Activated CD4-positive, CD25-positive, alpha-beta regulatory T cell (primary cell): ENCODE data around the gene ILDR2.

Source experiments
- DNase-seq, 4 experiments: peaks; one replicate each; lab custom pipeline; 2025; lab: John Stamatoyannopoulos, UW

ILDR2 gene

DNA sequence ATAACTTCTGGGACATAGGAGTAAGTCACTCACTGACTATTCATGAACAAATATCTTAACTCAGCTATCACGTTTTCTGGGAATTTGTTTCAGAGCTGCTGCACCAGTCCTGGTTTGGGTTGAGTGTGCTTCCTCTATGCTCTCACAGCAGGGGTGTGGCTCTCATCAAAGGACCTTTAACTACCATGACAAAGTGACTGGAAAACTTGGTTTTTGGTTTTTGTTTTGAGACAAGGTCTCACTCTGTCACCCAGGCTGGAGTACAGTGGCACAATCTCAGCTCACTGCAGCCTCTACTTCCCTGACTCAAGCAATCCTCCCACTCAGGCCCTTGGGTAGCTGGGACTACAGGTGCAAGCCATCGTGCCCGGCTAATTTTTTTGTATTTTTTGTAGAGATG, 4.1 kb downstream of the ILDR2 start:
- no peak for DNase-seq

GRCh38 chr1:166969074-166969677, 6.2 kb downstream of the ILDR2 start:
- DNase-seq, result no peak

DNA sequence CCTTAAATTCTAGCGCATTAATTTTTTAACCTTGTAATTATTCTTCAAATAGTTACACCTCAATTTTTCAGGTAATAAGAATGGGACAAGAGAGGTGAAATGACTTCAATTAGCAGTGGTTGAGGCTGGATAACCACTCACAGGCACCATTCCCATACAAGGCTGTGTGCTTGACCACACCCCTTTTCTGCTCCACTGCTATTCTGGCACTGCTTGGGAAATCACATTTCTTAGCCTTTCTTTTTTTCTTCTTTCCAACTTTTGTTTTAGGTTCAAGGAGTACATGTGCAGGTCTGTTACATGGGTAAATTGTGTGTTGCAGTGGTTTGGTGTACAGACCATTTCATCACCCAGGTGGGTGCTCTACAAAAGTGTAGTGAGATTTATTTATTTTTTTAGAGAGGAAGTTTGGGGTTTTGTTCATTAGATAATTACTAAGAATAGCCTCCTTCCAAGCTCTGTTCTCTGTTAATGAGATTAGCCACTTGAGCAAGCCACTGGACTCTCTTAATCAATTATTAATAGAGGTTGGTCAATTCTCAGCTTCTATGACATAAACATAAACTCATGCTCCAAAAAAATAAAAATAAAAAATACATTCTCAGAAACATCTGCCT, 14.4 kb downstream of the ILDR2 start:
- DNase-seq, result no peak

DNA sequence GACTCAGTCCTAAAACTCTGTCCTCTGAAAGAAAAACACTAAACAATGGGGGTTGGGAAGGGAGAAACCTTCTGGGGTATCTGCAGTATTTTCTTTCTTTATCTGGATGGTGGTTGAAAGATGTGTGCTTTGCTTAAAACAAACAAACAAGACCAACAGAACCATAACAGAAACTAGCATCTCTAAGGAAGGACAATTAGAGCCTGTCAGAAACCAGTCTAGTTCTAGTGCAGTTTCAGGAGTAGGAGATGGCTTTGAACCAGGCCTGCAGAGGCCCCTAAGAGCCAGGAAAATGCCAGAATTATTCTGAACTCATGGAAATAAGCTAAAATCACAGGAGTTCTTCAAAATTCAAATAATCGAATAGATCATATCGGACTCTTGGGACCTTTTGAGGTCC, 18.5 kb downstream of the ILDR2 start:
- no peak for DNase-seq

DNA sequence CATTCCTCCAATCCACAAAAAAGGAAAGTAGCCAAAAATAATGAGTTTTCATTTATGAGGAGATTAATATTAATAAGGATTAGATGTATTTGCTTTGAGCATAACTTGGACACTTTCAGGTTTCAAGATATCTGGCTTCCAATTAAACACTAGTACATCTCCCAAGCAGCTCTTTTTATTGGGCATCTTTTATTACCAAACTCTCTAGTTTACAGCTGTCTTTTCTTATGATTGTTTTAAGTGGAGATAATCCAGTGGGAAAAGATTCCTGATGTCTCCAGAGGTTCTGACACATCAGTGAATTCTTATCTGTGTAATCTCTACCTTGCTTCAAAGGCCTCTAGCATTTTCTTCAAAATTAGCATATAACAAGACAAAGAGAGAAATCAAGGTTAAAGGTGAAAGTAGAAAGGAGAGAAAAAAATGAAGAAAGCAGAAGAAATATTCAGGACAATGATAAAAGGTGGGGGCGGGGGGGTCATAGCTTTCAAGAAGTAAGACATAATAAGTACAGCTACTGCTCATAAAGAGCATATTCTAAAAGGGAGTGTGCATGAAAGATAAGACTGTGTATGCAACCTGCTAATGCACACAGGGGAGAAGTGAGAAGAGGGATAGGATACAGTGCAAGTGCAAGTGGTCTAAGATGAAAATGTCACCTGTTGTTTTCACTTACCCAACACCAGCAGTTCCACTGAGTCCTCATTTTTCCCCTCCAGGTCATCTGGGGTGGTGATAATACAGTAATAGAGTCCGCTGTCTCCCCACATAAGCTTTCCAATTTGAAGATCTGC, 19.1 kb downstream of the ILDR2 start:
- DNase-seq, result no peak

GRCh38 chr1:166953491-166953890, 21.8 kb downstream of the ILDR2 start:
- DNase-seq, result no peak

- no peak for DNase-seq
These were observed 23.2 kb downstream of the ILDR2 start for GRCh38 chr1:166952002-166952746.

GRCh38 chr1:166951050-166951449, 24.3 kb downstream of the ILDR2 start:
- DNase-seq, result no peak

DNA sequence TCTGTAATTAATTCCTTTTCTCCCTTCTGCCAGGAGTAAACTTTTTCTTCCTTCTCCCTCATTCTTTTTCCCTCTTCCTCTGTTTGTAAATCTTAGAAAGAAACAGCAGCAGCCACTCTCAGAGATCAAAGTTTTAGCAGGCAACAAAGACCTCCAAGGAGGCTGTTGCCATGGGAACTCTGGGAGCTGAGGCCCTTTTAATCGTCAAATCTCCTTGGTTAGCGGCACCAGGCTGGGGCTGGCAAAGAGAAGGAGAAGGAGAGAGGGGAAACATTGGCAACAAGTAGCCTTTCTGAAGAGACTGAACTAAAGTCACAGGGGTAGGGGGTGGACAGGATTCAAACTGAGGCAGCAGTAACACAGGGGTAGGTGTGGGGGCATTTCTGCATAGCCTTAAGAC, 25.2 kb downstream of the ILDR2 start:
- no peak for DNase-seq

DNA sequence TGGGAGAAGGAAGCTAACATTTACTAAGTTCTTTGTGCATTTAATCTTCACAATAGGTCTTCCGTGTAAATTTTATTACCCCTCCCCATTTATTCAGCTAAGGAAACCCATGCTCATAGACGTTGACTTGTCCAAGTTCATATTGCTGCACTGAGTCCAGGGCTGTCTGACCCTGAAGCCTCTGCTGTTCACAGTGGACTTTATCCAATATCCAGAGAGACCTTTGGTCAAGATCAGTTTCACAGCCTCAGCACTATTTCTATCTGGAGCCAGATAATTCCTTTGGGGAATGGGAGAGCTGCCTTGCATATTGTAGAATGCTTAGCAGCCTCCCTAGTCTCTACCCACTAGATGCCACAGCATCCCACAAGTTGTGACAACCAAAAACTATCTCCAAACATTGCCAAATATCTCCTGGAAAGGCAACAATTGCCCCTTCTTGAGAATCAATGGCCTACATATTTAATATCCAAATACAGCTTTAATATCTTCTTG, 26.4 kb downstream of the ILDR2 start:
- no peak for DNase-seq

DNA sequence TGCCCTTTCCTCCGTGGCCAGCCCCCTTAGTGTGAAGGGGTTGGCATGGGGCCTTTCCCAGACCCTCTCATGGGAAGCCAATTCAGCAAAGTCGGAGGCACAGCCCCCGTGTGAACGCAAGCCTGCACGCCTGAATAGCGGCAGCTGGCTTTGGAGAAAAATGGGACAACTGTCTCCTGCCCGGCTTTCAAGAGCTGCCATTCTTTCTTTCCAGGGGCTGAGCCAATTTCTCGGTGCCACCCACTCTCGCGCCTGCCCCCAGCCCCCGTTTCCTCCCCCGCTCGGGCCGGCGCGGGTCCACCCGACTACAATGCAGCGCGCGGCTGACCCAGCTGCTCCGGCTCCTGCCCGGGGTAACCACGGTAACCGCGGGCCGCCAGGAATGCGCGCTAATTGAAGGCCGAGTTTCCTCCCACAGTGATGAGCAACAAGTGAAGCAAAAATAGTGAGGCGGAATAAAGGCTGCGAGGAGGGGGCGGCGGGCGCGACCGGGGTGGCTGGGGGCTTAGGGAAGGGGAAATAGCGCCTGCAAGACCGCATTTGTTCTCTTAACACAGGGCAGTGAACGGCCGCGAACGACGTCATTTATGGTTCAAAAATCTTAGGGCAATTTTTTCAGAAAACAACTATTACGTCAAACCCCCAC, 27.8 kb downstream of the ILDR2 start:
- DNase-seq, result no peak

GRCh38 chr1:166944186-166944967, 31.0 kb downstream of the ILDR2 start:
- no peak for DNase-seq

- no peak for DNase-seq
These were observed 35.5 kb downstream of the ILDR2 start for GRCh38 chr1:166939741-166940375.

GRCh38 chr1:166937962-166938361, 37.4 kb downstream of the ILDR2 start:
- no peak for DNase-seq

- DNase-seq, result no peak
These were observed 38.0 kb downstream of the ILDR2 start for GRCh38 chr1:166937329-166937728.

DNA sequence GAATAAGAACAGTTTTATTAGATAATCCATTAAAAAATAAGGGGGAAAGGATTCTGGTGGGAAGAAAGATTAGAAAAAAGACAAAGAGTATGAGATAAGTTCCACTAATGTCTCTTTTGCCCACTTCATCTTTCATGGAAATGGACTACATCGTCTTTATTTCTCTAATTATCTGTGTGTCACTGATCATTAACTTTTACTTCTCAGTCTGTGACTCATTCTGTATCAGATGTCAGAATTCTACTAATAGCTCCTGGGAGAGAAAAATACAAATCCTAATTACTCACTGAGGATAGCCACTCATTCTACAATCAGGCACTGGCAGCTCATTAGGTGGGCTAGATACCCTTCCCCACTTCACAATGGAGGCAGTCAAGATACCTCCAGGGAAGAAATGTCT, 41.7 kb downstream of the ILDR2 start:
- no peak for DNase-seq

DNA sequence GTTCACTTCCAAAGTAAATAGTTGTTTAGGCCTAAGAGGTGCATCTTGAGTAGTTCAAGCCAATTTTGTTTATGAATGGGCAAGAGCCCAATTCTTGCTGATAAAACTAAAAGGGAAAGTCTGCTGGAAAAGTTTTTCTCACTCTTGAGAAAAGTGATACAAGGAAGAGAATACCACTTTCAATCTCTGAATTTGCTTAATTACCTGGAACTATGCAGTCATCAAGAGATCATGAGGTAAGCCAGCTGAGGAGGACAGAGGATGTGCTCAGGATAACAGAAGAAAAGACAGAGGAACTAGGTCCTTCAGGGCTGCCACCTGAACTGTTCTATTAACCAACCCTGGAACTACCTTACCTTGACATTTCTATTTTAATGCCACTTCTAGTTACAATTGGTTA, 42.2 kb downstream of the ILDR2 start:
- no peak for DNase-seq

DNA sequence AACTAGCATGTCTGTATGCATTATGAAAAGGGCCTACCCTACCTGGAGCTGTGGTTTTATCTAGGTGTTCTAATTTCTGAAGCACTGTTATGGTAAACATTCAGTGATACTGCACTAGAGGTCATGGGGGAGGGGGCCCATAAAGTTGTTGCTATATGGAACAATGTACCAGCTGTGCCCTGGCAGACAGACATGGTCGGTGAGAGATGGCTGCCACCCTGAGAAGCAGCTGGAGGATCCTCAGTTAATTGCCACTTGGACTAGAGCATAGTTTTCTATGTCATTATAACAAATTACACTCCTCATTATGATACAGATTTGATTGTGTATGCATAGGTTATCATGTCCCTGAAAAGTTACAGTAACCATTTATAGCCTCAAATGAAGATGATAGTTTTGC, 45.4 kb downstream of the ILDR2 start:
- DNase-seq, result no peak

DNA sequence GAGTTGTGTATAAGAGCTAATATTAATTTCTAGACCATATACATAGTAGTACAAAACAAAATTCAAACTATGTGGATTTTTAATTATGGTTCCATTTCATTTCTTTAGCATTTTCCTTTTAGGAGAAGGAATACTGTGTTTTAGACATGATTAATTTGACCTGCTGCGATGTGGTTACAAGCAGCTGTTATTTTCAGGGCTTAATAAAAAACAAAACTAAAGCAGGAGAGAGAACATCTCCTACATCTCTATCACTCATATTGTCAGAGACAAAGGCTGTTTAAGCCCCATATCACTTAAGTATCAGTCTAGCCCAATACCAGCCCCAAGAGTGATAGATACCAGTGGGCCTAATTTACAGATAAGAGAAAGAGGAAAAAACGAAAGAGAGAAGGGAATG, 47.6 kb downstream of the ILDR2 start:
- DNase-seq, result no peak

GRCh38 chr1:166925810-166926478, 49.4 kb downstream of the ILDR2 start:
- no peak for DNase-seq
